ENCODE results near the gene CIAO1. TPM values are rescaled to one million over a fixed set of nuclear protein-coding genes. Genes with fewer than 3 reads are reported as not detected.
A peak's percentile ranks its signal among the peaks of the same experiment; 100 is the strongest.

The CIAO1 gene
- total RNA-seq, 1 donor from 2014 or later: 63.7 TPM

DNA sequence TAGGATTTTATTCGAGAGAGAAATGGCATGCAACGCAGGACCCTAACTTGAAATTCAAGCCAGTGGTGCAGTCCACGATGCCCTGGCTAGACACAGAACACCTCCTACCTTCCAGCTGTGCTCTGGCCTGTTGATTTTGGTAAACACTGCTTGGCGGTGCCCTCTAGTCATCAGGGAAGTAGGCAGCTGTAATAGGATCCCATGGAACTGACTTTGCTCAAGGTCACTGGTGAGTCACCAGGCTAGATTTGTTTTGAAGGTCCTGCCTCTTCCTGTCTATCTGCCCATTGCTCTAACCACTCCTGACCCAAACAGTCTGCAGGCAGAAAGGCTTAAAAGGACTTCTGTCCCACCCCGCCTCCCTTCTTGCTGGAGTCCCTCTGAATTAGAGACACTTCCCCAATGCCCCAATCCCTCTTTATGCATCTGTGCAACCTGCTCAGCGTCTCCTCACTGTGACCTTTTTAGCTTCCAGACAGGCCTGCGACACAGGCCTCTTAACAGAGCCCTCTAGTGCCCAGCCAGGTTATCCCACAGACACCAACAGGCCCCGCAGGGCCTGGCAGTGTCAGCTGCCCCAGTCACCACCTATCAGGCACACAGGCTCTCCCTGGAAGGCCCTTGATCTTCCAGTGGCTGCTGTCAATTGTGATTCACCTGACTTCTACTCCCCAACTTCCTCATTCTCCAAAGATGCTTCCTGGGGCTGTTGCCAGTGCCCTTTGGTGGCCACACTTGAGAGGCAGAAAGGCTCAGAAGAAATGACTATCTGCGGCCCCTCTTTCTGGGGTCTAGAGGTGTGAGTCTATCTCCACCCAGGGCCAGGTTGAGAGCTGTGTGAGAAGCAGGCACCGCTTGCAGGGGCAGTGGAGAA, 5.4 kb upstream of the CIAO1 start:
- Mint-ChIP-seq H3K36me3 (ENCODE audit: low read depth, unreplicated experiment) (peaks cover 14% of the 10 kb centered on the region), H3K4me1 (ENCODE audit: unreplicated experiment) (peaks cover 28% of the 10 kb centered on the region), H3K27me3 (ENCODE audit: unreplicated experiment) (peaks cover 10% of the 10 kb centered on the region), H3K9me3 (ENCODE audit: unreplicated experiment) (no peaks in the 10 kb centered on the region), H3K4me3 (ENCODE audit: unreplicated experiment) (peak overlapping the region; percentile 70), H3K27ac (ENCODE audit: unreplicated experiment) (peak overlapping the region; percentile 52)
- TF ChIP-seq, protein P1, sequence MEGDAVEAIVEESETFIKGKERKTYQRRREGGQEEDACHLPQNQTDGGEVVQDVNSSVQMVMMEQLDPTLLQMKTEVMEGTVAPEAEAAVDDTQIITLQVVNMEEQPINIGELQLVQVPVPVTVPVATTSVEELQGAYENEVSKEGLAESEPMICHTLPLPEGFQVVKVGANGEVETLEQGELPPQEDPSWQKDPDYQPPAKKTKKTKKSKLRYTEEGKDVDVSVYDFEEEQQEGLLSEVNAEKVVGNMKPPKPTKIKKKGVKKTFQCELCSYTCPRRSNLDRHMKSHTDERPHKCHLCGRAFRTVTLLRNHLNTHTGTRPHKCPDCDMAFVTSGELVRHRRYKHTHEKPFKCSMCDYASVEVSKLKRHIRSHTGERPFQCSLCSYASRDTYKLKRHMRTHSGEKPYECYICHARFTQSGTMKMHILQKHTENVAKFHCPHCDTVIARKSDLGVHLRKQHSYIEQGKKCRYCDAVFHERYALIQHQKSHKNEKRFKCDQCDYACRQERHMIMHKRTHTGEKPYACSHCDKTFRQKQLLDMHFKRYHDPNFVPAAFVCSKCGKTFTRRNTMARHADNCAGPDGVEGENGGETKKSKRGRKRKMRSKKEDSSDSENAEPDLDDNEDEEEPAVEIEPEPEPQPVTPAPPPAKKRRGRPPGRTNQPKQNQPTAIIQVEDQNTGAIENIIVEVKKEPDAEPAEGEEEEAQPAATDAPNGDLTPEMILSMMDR (IDR thresholded peaks at IDR 0.05; ENCODE audit: unreplicated experiment): no peak
- DNase-seq (ENCODE audit: low spot score): peak; percentile 51

- DNase-seq (ENCODE audit: low spot score): no peak
- no peak overlapping the region for H3K4me3 Mint-ChIP-seq (ENCODE audit: unreplicated experiment)
- peaks cover 30% of the 10 kb centered on the region for H3K4me1 Mint-ChIP-seq (ENCODE audit: unreplicated experiment)
- no peak overlapping the region for H3K27ac Mint-ChIP-seq (ENCODE audit: unreplicated experiment)
- H3K27me3 Mint-ChIP-seq (ENCODE audit: unreplicated experiment): peaks cover 12% of the 10 kb centered on the region
- no peaks in the 10 kb centered on the region for H3K9me3 Mint-ChIP-seq (ENCODE audit: unreplicated experiment)
- H3K36me3 Mint-ChIP-seq (ENCODE audit: low read depth, unreplicated experiment): peaks cover 12% of the 10 kb centered on the region
- TF ChIP-seq, protein P1 (IDR thresholded peaks at IDR 0.05; ENCODE audit: unreplicated experiment): no peak
Observed at GRCh38 chr2:96261328-96262003, 4.6 kb upstream of the CIAO1 start.

- Mint-ChIP-seq H3K4me1 (ENCODE audit: unreplicated experiment) (peaks cover 29% of the 10 kb centered on the region), H3K9me3 (ENCODE audit: unreplicated experiment) (no peaks in the 10 kb centered on the region), H3K27me3 (ENCODE audit: unreplicated experiment) (peaks cover 15% of the 10 kb centered on the region), H3K27ac (ENCODE audit: unreplicated experiment) (no peak overlapping the region), H3K4me3 (ENCODE audit: unreplicated experiment) (no peak overlapping the region), H3K36me3 (ENCODE audit: low read depth, unreplicated experiment) (peaks cover 12% of the 10 kb centered on the region)
- DNase-seq (ENCODE audit: low spot score): no peak
- TF ChIP-seq, protein P1 (IDR thresholded peaks at IDR 0.05; ENCODE audit: unreplicated experiment): no peak
Observed at GRCh38 chr2:96262306-96262705, 3.7 kb upstream of the CIAO1 start.

DNA sequence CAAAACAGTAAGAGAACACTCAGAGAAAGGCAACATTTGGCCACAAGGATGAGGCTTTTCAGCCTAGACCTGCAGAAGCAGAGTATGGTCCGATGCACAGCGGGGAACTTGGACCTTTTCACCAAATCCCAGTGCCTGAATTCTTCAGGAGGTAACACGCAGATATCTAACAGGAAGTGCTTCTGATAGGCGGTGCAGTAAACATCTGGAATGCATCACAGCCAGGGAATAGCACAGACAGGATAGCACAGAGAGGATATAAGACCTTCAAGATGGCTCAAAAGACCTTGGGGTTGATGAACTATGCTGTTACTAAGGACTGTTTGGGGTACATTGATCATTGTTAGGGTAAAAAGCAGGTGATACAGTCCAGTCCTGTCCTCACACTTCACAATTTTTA, 1.9 kb upstream of the CIAO1 start:
- H3K36me3 Mint-ChIP-seq (ENCODE audit: low read depth, unreplicated experiment): peaks cover 18% of the 10 kb centered on the region
- no peak overlapping the region for H3K27ac Mint-ChIP-seq (ENCODE audit: unreplicated experiment)
- no peaks in the 10 kb centered on the region for H3K9me3 Mint-ChIP-seq (ENCODE audit: unreplicated experiment)
- H3K27me3 Mint-ChIP-seq (ENCODE audit: unreplicated experiment): peaks cover 23% of the 10 kb centered on the region
- peaks cover 26% of the 10 kb centered on the region for H3K4me1 Mint-ChIP-seq (ENCODE audit: unreplicated experiment)
- TF ChIP-seq, protein P1 (IDR thresholded peaks at IDR 0.05; ENCODE audit: unreplicated experiment): no peak
- no peak for DNase-seq (ENCODE audit: low spot score)
- H3K4me3 Mint-ChIP-seq (ENCODE audit: unreplicated experiment): peak overlapping the region; percentile 93

All from endothelial cell (in vitro differentiated cells).